HG02943 (cell line): ENCODE measurements around the gene MAGEB2.
"Not testable (repeated sequence)": the region's sequence is repeated elsewhere in the genome, so short reads cannot be mapped to it uniquely, and the experiment has no call there.

Experiments
- ATAC-seq: cut with Tn5 transposase; IDR thresholded peaks from one replicate; pipeline ENCODE4 v1.9.1; 2021; ENCODE audit warnings: mild to moderate bottlenecking, low read depth, moderate library complexity; ENCODE audit not compliant: unreplicated experiment

The MAGEB2 gene, protein sequence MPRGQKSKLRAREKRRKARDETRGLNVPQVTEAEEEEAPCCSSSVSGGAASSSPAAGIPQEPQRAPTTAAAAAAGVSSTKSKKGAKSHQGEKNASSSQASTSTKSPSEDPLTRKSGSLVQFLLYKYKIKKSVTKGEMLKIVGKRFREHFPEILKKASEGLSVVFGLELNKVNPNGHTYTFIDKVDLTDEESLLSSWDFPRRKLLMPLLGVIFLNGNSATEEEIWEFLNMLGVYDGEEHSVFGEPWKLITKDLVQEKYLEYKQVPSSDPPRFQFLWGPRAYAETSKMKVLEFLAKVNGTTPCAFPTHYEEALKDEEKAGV

DNA sequence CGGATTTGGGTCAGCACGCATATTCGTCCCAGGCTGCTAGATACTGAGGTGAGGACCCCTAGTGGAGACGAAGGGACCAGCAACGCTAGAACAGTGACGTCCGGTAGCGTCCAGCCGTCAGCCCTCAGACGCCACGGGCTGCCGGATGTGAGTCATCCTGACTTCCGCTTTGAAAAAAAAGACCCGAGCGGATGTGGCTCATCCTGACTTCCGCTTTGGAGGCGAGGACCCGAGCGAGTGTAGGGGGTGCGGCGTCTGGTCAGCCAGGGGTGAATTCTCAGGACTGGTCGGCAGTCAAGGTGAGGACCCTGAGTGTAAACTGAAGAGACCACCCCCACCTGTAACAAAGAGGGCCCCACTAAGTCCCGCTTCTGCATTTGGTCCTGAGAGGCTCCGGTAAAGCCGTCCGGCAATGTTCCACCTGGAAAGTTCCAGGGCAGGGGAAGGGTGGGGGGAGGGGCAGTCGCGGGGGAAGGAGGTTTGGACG, at the start of gene MAGEB2:
Gene MAGEB2 (plus strand): TSS at position 207 of the 487 bp plus-strand sequence. CDS start 3,018 bp downstream, outside the sequence.
- ATAC-seq: no peak

DNA sequence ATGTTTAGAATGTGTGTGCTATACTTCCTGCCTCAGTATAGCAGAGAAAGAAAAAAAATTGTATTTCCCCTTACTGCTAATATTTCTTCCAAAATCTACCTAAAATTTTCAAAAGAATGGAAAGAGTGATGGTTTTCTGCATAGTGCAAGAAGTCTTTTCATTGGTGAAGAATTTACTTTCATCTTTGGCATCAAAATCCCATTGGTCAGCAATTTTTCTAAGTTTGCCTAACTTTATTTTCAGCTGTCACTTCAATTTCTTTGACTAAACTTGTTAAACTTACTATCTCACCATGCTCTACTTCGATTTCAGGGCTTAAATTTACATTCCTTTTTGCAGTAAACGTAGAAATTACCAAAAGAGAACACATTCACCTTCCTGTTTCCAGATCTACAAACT, 44.5 kb upstream of the MAGEB2 start:
- ATAC-seq: no peak

DNA sequence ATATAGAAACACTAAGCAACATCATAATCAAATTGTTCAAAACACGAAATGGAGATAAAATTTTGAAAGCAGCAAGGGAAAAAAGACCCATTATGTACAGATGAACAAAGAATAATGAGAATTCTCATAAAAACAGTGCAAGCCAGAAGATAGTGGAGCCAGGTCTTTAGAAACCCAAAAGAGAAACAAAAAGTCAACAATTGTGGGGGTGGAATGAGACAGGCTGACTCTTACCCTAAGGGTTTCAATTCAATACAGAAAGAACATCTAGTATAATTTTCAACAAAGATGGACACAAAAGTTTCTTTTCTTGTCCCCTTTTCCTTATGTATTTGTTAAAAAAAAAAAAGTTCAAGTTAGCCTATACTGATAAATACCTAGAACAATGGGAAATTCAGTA, 34.0 kb upstream of the MAGEB2 start:
- no peak for ATAC-seq

DNA sequence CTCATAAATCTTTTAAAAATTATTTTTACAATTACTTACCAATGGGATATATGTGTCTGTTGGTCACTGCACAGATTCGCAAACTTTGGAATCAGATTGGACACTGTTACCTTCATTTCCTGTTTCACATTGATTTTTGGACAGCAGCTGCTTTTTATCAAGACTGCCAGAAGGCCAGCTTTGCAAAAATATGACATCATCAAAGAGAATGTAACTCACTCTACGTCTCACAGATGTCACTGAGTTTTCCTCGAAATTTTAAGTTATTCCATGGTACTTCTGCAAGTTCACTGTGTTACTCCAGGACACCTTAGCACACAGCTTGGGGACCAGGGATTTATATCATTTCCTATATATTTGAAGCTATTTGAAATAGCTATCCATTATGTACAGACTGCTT, 31.8 kb upstream of the MAGEB2 start:
- no peak for ATAC-seq

DNA sequence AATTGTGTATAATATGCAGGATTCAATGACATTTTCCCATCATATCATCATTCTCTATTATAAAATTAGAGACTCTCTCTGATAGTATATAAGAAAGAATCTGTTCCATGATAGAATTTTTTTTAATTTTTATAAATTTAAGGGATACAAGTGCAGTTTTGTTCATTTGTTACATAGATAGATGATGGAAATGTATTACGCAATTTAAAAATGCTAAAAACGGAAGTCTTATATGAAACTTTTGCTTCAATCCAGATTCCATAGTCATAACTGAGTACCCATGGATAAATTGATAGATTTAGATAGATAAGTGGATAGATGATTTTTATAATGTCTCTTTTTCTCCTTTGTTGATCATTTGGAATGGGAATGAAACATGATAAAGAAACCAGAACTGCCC, 24.9 kb upstream of the MAGEB2 start:
- no peak for ATAC-seq

DNA sequence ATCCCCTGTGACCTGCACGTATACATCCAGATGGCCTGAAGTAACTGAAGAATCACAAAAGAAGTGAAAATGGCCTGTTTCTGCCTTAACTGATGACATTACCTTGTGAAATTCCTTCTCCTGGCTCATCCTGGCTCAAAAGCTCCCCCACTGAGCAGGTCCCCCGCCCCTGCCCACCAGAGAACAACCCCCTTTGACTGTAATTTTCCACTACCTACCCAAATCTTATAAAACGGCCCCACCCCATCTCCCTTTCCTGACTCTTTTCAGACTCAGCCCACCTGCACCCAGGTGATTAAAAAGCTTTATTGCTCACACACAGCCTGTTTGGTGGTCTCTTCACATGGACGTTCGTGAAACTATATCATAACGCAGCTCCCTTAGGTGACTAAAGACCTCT, 21.5 kb upstream of the MAGEB2 start:
- ATAC-seq: not testable (repeated sequence)

DNA sequence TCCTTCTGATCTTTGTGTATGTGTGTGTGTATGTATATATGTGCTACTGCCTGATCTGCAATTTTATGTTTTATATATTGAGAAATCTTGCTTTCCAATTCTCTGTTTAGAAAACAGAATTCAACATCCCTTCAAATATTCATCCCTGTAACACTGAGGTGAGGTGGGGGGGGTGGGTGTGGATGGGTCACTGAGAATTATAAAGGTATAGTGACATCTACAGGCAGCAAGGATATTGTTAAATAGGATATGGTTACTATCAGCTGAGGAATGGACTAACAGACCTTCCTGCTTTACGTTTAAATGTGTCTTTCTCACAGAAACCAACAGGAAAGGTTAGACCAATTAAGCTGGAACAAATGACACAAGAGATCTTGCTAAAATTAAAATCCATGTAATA, 19.0 kb upstream of the MAGEB2 start:
- ATAC-seq: no peak

DNA sequence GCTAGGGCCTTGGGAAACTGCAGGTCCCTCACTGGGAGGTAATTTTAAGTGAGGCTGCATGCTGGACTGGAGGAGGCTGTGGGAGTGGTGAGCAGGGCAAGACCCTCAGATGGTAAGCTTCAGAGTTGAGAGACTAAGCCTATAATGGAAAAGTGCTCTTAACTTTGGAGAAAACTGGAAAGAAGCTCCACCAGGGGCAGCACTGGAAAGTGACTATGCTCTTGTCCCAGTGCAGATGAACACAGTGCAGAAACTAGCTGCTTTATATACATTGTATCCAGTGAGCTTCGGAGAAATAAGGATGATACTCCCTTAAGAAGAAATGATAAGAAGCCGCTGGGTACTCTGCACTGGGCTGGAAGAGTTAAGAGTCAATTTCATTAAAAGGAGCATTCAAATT, 3.2 kb upstream of the MAGEB2 start:
- ATAC-seq: no peak

DNA sequence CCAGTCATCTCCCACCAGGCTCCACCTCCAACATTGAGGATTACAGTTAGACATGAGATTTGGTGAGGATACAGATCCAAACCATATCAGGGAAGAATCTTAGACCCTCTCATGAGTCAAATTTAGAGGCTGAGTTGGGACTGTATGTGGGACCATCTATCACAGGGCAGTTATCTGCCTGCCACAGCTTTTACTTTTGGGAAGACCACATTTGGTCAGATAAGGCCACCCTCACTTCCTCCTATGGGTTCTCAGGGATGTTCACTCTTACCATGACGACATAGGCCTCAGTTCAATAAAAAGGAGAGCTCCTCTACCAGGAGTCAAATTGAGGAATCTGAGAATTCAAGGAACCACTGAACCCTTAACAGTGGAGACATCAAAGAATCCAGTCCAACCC, 2.1 kb downstream of the MAGEB2 start:
- no peak for ATAC-seq

DNA sequence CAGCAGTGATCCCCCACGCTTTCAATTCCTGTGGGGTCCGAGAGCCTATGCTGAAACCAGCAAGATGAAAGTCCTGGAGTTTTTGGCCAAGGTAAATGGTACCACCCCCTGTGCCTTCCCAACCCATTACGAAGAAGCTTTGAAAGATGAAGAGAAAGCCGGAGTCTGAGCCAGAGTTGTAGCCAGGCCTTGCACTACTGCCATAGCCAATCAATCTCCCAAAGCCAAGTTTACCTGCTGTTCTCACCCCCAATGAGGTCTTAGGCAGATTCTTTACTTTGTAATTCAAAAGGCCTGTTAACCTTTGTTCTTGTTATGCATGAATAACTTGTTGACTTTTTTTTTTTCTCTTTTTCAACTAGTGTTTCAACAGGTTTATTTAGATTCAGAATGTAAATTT, 4.0 kb downstream of the MAGEB2 start:
- no peak for ATAC-seq

DNA sequence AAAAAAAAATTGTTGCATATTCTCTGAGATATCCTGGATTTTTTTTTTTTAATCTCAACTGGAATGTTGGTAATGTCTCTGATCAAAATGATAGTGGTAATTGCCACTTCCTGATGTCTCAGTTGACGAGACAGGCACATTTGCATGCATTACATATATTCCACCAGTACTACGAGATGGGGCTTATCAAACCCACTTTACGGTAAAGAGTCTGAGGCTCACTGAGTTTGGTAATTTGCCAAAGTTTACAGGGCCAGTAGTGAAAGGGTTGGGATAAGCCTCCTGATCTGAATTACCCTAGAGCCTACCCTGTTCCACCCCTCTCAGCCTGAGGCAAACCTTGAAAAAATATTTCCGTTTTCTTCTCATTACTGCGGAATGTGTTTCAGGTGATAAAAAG, 5.3 kb downstream of the MAGEB2 start:
- ATAC-seq: no peak

DNA sequence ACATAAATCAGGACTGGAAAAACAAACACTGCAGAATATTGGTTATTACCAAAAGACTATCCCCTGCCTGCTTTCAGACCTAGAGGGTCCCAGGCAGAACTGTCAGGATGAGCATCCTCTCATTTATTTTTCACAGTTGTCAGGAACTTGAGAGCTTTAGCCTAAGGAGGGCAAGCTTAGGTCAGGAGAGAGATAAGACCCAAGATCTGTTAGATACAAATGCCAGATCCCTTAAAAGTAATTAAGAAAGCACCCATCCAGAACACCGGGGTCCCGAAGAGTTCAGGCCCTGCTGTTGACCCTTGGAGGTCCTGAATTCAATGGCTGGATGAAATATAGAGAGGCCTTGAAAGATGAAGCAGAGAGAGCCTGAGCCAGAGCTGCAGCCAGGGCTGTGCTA, 9.2 kb downstream of the MAGEB2 start:
- ATAC-seq: no peak

DNA sequence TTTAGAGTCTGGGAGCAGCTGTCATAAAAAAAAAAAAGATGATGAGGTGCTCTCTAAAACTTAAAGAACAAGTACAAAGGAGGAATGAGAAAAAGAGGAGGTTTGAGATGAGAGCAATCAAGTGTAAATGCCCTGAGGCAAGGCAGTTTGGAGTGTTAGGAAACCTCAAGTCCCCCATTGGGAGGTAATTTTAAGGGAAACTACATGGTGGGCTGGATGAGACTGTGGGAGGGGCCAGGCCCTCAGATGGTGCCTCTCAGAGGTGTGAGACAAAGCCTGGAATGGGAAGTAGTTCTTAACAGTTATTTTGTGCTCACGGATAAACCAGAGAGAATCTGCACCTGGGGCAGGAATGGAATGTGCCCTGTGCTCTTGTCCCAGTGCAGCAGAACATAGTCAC, 13.2 kb downstream of the MAGEB2 start:
- ATAC-seq: no peak

DNA sequence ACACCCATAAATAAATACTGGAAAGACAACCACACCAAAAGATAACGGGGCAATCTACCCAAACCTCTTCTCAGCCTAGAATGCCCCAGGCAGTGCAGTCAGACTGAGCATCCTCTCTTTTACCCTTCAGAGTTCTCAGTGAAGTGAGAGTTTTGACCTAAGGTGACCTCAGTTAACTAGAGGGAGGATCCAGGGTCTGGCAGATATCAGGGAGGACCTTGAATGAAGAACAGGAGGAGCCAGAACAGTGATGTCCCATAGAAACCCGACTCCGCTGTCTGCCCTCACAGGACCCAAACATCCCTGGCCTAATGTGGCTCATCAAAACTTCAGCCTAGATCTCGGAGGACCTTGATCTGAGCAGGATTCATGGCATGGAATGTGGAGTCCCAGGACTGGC, 15.0 kb downstream of the MAGEB2 start, which contains the start of gene MAGEB3:
Gene MAGEB3 (plus strand): TSS at position 263 of the 400 bp plus-strand sequence. CDS start 5,268 bp downstream, outside the sequence.
- ATAC-seq: no peak

DNA sequence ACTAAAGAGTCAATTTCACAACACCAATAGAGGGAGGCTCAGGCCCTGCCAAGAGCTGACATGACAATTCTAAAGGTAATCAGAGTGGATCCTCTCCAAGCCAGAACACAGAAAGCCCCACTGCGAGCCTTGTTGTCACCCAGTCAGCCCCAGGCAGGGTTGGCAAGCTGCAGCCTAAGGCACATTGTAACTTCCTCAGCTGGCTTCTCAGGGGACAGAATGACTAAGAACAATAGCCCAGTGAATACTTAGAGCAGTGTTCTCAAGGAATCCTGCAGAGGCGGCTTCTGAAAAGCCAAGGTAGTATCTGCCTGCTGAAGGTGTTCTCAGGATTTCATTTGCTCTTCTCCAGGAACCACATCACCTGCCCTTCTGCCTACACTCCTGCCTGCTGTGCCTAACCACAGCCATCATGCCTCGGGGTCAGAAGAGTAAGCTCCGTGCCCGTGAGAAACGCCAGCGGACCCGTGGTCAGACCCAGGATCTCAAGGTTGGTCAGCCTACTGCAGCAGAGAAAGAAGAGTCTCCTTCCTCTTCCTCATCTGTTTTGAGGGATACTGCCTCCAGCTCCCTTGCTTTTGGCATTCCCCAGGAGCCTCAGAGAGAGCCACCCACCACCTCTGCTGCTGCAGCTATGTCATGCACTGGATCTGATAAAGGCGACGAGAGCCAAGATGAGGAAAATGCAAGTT, 26.5 kb downstream of the MAGEB2 start, which contains the start of gene MAGEB4:
Gene MAGEB4 (plus strand): TSS at position 277 of the 692 bp plus-strand sequence. CDS start 136 bp downstream, at position 413.
- no peak for ATAC-seq

DNA sequence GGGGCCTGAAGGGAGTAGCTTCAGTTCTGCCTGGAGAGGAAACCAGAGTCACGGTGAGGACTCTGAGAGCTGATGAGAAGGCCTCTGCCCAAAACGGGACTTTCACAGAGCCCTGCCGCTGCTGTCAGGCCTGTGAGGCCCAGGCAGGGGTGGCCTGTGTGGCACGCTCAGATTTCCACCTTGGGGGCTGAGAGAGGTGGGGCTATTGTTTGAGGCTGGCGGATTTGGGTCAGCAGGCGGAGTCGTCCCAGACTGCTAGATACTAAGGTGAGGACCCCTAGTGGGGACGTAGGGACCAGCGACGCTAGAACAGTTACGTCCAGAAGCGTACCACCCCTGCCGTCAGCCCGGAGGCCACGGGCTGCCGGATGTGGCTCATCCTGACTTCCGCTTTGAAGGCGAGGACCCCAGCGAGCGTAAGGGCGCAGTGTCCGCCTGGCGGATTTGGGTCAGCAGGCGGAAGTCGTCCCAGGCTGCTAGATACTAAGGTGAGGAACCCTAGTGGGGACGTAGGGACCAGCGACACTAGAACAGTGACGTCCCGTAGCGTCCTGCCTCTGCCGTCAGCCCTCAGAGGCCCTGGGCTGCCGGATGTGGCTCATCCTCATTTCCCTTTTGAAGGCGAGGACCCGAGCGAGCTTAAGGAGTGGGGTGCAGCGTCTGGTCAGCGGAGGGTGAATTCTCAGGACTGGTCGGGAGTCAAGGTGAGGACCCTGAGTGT, 31.6 kb downstream of the MAGEB2 start, which contains the start of gene MAGEB1:
Gene MAGEB1 (plus strand): TSS at position 378 of the 721 bp plus-strand sequence. CDS start 3,348 bp downstream, outside the sequence.
- ATAC-seq: no peak

DNA sequence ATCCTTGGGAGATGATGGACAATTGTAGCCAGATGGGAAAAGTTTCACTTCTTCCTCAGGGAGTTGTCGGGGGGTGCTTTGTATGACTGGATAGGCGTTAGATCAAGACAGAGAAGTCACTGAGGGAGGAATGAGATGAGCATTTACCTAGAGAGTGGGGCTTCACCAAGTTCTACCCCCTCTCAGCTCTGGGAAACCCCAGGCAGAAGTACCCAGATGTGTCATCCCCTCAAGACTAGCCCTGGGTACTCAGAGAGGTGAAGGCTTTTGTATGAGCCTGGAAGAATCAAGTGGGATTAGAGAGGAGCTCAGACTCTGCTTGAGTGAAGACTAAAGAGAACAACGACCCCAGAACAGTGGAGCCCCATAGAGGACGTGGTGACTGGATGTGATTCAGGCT, 33.5 kb downstream of the MAGEB2 start:
- ATAC-seq: no peak

DNA sequence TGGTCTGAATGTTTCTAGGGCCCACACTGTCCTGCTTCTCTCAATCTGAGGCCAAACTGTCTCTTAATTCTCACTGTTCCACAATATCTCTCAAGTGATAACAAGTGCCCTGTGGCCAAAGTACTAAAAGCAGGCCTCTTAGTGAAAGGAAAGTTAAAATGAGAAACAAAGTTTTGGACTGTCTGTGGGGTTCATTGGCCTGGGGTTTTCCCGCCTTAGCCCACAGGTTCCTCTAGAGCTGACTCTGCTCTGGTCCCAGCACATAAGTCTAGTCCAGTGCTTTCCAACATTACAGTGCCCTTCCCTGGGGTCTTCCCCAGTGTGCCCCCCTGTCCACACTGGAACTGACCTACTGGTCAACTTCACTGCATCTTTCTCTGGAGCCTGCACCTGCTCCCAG, 37.9 kb downstream of the MAGEB2 start:
- ATAC-seq: no peak

DNA sequence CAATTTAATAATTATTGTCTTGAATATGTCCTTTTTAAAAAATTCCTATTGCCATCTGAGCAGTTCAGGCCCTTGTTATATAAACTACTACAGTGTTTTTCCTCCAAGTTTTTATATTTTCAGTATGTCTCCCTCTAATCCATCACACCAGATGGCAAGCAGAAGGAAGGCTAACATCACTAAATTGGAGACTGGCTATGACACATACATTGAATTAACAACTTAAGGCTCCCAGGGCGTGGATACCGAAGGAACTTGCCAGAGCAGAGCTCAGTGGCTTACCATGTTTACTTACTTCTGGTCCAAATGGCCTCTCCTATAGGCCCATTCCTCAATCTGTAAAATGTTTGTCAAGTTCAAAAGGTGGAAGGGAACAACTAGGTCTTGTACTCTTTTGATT, 44.6 kb downstream of the MAGEB2 start:
- ATAC-seq: no peak

DNA sequence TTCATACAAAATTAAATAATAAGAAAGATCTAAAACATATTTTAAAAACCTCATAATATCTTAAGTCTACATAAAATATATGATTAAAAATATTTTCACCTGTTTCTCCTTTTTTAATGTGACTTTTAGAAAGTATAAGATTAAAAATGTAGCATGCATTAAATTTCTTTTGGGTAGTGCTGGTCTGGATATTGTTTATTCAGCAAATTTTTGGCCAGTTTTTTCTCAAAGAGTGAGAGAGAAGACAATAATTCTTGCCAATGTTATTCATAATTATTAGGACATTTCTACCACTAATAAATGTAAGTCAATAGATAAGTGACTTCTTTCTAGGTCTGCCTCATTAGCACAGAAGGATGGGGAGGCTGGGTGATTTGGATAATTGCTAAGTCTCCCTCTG, 45.6 kb downstream of the MAGEB2 start:
- ATAC-seq: no peak

DNA sequence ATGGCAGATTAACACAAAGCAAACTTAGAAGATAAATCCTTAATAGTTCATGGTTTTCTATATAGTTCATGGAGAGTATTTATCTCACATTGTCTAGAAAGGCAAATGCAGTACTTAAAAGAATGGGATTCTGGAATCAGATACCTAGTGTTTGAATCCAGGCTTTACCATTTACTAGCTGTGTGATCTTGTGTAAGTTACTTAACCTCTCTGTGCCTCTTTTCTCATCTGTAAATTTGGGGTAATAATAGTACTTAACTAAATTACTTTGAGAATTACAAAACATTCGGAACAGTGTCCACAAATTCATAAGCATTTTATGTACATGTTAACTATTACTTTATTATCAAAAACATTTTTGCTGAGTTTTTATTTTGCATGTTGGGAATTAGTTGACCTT, 47.4 kb downstream of the MAGEB2 start:
- ATAC-seq: no peak
